IMR-90 (cell line): ENCODE data around the gene PDGFC. TPM values are rescaled to one million over a fixed set of nuclear protein-coding genes. Genes with fewer than 3 reads are reported as not detected.

Source experiments
- ATAC-seq: fragments of 200-7000 bp; cut with Tn5 transposase; 2 replicates; pipeline ENCODE4 v1.9.1; 2020; ENCODE audit warnings: low read depth, mild to moderate bottlenecking, moderate library complexity
- BruUV-seq: library from RNA; stranded (reverse); fragments of 400-500 nt; replicated peaks from 2 replicates; lab custom pipeline; 2021; lab: Mats Ljungman, UMichigan
- CTCF ChIA-PET: fragments of 300-600 bp; formaldehyde crosslinking; extraction: SDS; loops from one replicate; lab custom pipeline; 2021; ENCODE audit warnings: antibody characterized with exemption; lab: Yijun Ruan, JAX
- POLR2A ChIA-PET: fragments of 300-600 bp; sonication (Branson Sonifier 250); formaldehyde crosslinking; loops from one replicate; lab custom pipeline; 2022; ENCODE audit warnings: antibody characterized with exemption; ENCODE audit not compliant: unreplicated experiment; lab: Charles Lee
- DNase-seq: peaks from one replicate; pipeline ENCODE4 v3.0.0; 2013
- H2AFZ ChIP-seq: replicated peaks from 2 replicates; pipeline ENCODE3; 2013; ENCODE audit warnings: low read length, mild to moderate bottlenecking; ENCODE audit not compliant: poor library complexity
- H2AK5ac ChIP-seq: 2 replicates; pipeline ENCODE4 v1.6.1; 2013; ENCODE audit warnings: low read depth, low read length, inconsistent platforms
- H2AK9ac ChIP-seq: replicated peaks from 2 replicates; pipeline ENCODE3; 2013; ENCODE audit warnings: mild to moderate bottlenecking, low read depth, low read length, moderate library complexity; ENCODE audit not compliant: poor library complexity
- H2BK120ac ChIP-seq: 2 replicates; pipeline ENCODE4 v1.6.1; 2013; ENCODE audit warnings: low read depth, low read length, inconsistent platforms
- H2BK15ac ChIP-seq: 3 replicates; pipeline ENCODE4 v1.6.1; 2013; ENCODE audit warnings: low read depth, low read length, inconsistent platforms
- H2BK20ac ChIP-seq: 2 replicates; pipeline ENCODE4 v1.6.1; 2013; ENCODE audit warnings: low read depth, mild to moderate bottlenecking, inconsistent platforms, low read length, moderate library complexity
- H2BK5ac ChIP-seq: 2 replicates; pipeline ENCODE4 v1.6.1; 2013; ENCODE audit warnings: mild to moderate bottlenecking, low read depth, low read length, inconsistent platforms; ENCODE audit not compliant: poor library complexity, severe bottlenecking
- H3K14ac ChIP-seq: replicated peaks from 2 replicates; pipeline ENCODE4 v1.6.1; 2013; ENCODE audit warnings: low read depth, low read length, inconsistent platforms
- H3K18ac ChIP-seq: 2 replicates; pipeline ENCODE4 v1.6.1; 2013; ENCODE audit warnings: low read depth, low read length, control low read depth
- H3K23ac ChIP-seq: 2 replicates; pipeline ENCODE4 v1.6.1; 2013; ENCODE audit warnings: low read depth, low read length, inconsistent platforms
- H3K27ac ChIP-seq: 2 replicates; pipeline ENCODE4 v1.5.1; 2013; ENCODE audit warnings: mild to moderate bottlenecking, control low read depth, low read length; ENCODE audit not compliant: insufficient read depth
- H3K27me3 ChIP-seq: 2 replicates; pipeline ENCODE4 v1.6.1; 2013; ENCODE audit warnings: low read length; ENCODE audit not compliant: control insufficient read depth, insufficient read depth
- H3K36me3 ChIP-seq: 2 replicates; pipeline ENCODE4 v1.6.1; 2013; ENCODE audit warnings: low read length, mixed read lengths; ENCODE audit not compliant: control insufficient read depth, insufficient read depth
- H3K4ac ChIP-seq: 2 replicates; pipeline ENCODE4 v1.6.1; 2013; ENCODE audit warnings: low read depth, low read length, inconsistent platforms
- H3K4me1 ChIP-seq: 2 replicates; pipeline ENCODE4 v1.6.1; 2013; ENCODE audit warnings: low read length, mixed read lengths; ENCODE audit not compliant: control insufficient read depth, insufficient read depth
- H3K4me2 ChIP-seq: 2 replicates; pipeline ENCODE4 v1.6.1; 2013; ENCODE audit warnings: low read depth, mild to moderate bottlenecking, control low read depth, low read length, moderate library complexity
- H3K4me3 ChIP-seq: 2 replicates; pipeline ENCODE4 v1.5.1; 2013; ENCODE audit warnings: low read depth, mild to moderate bottlenecking, control low read depth, low read length, moderate library complexity; ENCODE audit not compliant: insufficient read depth
- H3K56ac ChIP-seq: 2 replicates; pipeline ENCODE4 v1.6.1; 2013; ENCODE audit warnings: low read length, inconsistent platforms; ENCODE audit not compliant: insufficient read depth; ENCODE audit errors: extremely low read depth
- H3K79me1 ChIP-seq, 2 experiments: 2 replicates each; pipeline ENCODE4 v1.6.1; 2013; ENCODE audit warnings: low read length in 2 of 2, inconsistent platforms in 1 of 2, low read depth in 1 of 2
- H3K9ac ChIP-seq: 2 replicates; pipeline ENCODE4 v1.6.1; 2013; ENCODE audit warnings: low read depth, low read length, control low read depth
- H3K9me1 ChIP-seq: 2 replicates; pipeline ENCODE4 v1.6.1; 2013; ENCODE audit warnings: low read length, inconsistent platforms; ENCODE audit not compliant: insufficient read depth
- H3K9me3 ChIP-seq: 2 replicates; pipeline ENCODE4 v1.6.1; 2013; ENCODE audit warnings: low read length; ENCODE audit not compliant: control insufficient read depth, insufficient read depth
- H4K20me1 ChIP-seq: 2 replicates; pipeline ENCODE4 v1.6.1; 2013; ENCODE audit warnings: low read length, inconsistent platforms; ENCODE audit not compliant: insufficient read depth
- H4K5ac ChIP-seq: 2 replicates; pipeline ENCODE4 v1.6.1; 2013; ENCODE audit warnings: mild to moderate bottlenecking, low read depth, low read length, control low read depth
- H4K8ac ChIP-seq, 2 experiments: 2 replicates each; pipeline ENCODE4 v1.6.1; 2013; ENCODE audit warnings: low read depth in 2 of 2, low read length in 2 of 2, control low read depth in 1 of 2, inconsistent platforms in 1 of 2
- H4K91ac ChIP-seq: 2 replicates; pipeline ENCODE4 v1.6.1; 2013; ENCODE audit warnings: low read depth, low read length, inconsistent platforms; ENCODE audit not compliant: insufficient read depth
- BHLHE40 ChIP-seq: fragments of 150-350 bp; IDR thresholded peaks from 2 replicates; pipeline ENCODE4 v1.6.1; 2016; ENCODE audit warnings: mild to moderate bottlenecking, low read depth, low read length
- CEBPB ChIP-seq: IDR thresholded peaks from 2 replicates; pipeline ENCODE4 v1.6.1; 2012; ENCODE audit warnings: low read depth, low read length, improper control_type of control experiment
- CHD1 ChIP-seq: IDR thresholded peaks from 2 replicates; pipeline ENCODE4 v1.6.1; 2012; ENCODE audit warnings: low read depth, low read length, improper control_type of control experiment
- CTCF ChIP-seq: conservative IDR thresholded peaks from 2 replicates; pipeline ENCODE4 v1.5.1; 2012; ENCODE audit warnings: mild to moderate bottlenecking, low read depth, low read length, improper control_type of control experiment
- ELK1 ChIP-seq: fragments of 150-350 bp; IDR thresholded peaks from 2 replicates; pipeline ENCODE4 v1.6.1; 2016; ENCODE audit warnings: low read depth, mild to moderate bottlenecking, low read length, moderate library complexity, borderline replicate concordance
- FOS ChIP-seq: fragments of 150-350 bp; IDR thresholded peaks from 2 replicates; pipeline ENCODE4 v1.6.1; 2016; ENCODE audit warnings: low read depth, low read length
- MAFK ChIP-seq: IDR thresholded peaks from 2 replicates; pipeline ENCODE4 v1.6.1; 2012; ENCODE audit warnings: low read depth, low read length, improper control_type of control experiment
- MAZ ChIP-seq: IDR thresholded peaks from 2 replicates; pipeline ENCODE4 v1.6.1; 2012; ENCODE audit warnings: low read depth, mild to moderate bottlenecking, low read length, improper control_type of control experiment, moderate library complexity, borderline replicate concordance
- MXI1 ChIP-seq: IDR thresholded peaks from 2 replicates; pipeline ENCODE4 v1.6.1; 2012; ENCODE audit warnings: low read depth, mild to moderate bottlenecking, low read length, moderate library complexity, borderline replicate concordance
- NFE2L2 ChIP-seq: fragments of 150-350 bp; IDR thresholded peaks from 2 replicates; pipeline ENCODE4 v1.6.1; 2016; ENCODE audit warnings: low read depth, mild to moderate bottlenecking, low read length
- POLR2A ChIP-seq: IDR thresholded peaks from 2 replicates; pipeline ENCODE4 v1.6.1; 2012; ENCODE audit warnings: mild to moderate bottlenecking, low read depth, low read length
- RAD21 ChIP-seq: IDR thresholded peaks from 2 replicates; pipeline ENCODE4 v1.6.1; 2012; ENCODE audit warnings: low read length, improper control_type of control experiment
- RCOR1 ChIP-seq: IDR thresholded peaks from 2 replicates; pipeline ENCODE4 v1.6.1; 2012; ENCODE audit warnings: mild to moderate bottlenecking, low read length, improper control_type of control experiment; ENCODE audit not compliant: insufficient replicate concordance
- RFX5 ChIP-seq: IDR thresholded peaks from 2 replicates; pipeline ENCODE4 v1.8.0; 2012; ENCODE audit warnings: low read depth, mild to moderate bottlenecking, low read length, moderate library complexity
- SMC3 ChIP-seq: fragments of 150-350 bp; IDR thresholded peaks from 2 replicates; pipeline ENCODE4 v1.6.1; 2016; ENCODE audit warnings: low read depth, mild to moderate bottlenecking, antibody characterized with exemption, low read length, moderate library complexity
- USF2 ChIP-seq: fragments of 150-350 bp; IDR thresholded peaks from 2 replicates; pipeline ENCODE4 v1.6.1; 2017; ENCODE audit warnings: mild to moderate bottlenecking, antibody characterized with exemption, low read length, low read depth
- WGBS, 2 experiments: methylation state at CpG; one replicate each; pipeline versions ENCODE4 v1.1.5 to v1.1.7; 2013; ENCODE audit warnings: missing lambda C conversion rate in 2 of 2; ENCODE audit not compliant: insufficient read length in 1 of 2; ENCODE audit errors: extremely low coverage in 2 of 2; 5-methylcytosine and 5-hydroxymethylcytosine counted together
- dilution Hi-C: fragments of 300-500 bp; cut with HindIII; formaldehyde crosslinking; loops from one replicate; pipeline ENCODE4 v1.14.3; 2018; ENCODE audit warnings: low sequenced_read_pairs; ENCODE audit not compliant: unreplicated experiment
- in situ Hi-C: fragments of 300-500 bp; cut with MboI; formaldehyde crosslinking; loops from 3 replicates; pipeline ENCODE4 v1.14.3; 2019; ENCODE audit warnings: low sequenced_read_pairs, inconsistent platforms, mixed read lengths
- intact Hi-C: fragments of 100-400 bp; cut with micrococcal nuclease; formaldehyde crosslinking; loops from 2 replicates; pipeline ENCODE4 v1.10.0; 2022
- polyA plus RNA-seq, 3 experiments: library from polyadenylated mRNA; depleted of rRNA; stranded (reverse); fragments of >200 nt; gene quantifications; 2 replicates each; pipeline ENCODE4 v1.2.3, GENCODE V29; 2012; ENCODE audit warnings: low replicate concordance in 1 of 3
- total RNA-seq: library from RNA; depleted of rRNA; stranded (reverse); fragments of >200 nt; gene quantifications from 2 replicates; pipeline ENCODE4 v1.2.3, GENCODE V29; 2012

Gene PDGFC
- total and polyA plus RNA-seq, 2 of the 4 experiments (the other 2 are of a cell fraction) = 19.8 to 90.7 TPM

- no peaks in the 10 kb centered on the region for H4K20me1 ChIP-seq
- dilution Hi-C loops (no loop called here), in situ Hi-C loops (no loop called here), intact Hi-C loops (no loop called here)
- no peak overlapping the region for H3K9ac ChIP-seq
- DNase-seq (peak; percentile 40), ATAC-seq (no peak)
- H2AFZ ChIP-seq = no peak overlapping the region
- H3K9me3 ChIP-seq = no peaks in the 10 kb centered on the region
- no peak overlapping the region for H4K5ac ChIP-seq
- no peak overlapping the region for H3K14ac ChIP-seq
- no peak overlapping the region for H2BK15ac ChIP-seq
- H2AK9ac ChIP-seq = no peak overlapping the region
- H2AK5ac ChIP-seq = no peak overlapping the region
- no peak overlapping the region for H2BK120ac ChIP-seq
- no peaks in the 10 kb centered on the region for H3K27me3 ChIP-seq
- no peak overlapping the region for H3K23ac ChIP-seq
- no TSS peak for BruUV-seq
- H3K4ac ChIP-seq = no peak overlapping the region
- H3K36me3 ChIP-seq = no peaks in the 10 kb centered on the region
- no peak overlapping the region for H2BK20ac ChIP-seq
- no peak overlapping the region for H3K18ac ChIP-seq
- no peak overlapping the region for H4K8ac ChIP-seq
- no peak overlapping the region for H3K4me2 ChIP-seq
- peaks cover 14% of the 10 kb centered on the region for H3K4me1 ChIP-seq
- H3K9me1 ChIP-seq = no peaks in the 10 kb centered on the region
- CTCF ChIA-PET = interaction anchor here (0.6 kb wide), 1 partner anchor 186 kb away, joined by 3 read pairs; no protein-coding TSS in a partner anchor
- WGBS, 2 experiments = no CpG with 5 or more reads among the region's 2 CpGs
- H2BK5ac ChIP-seq = no peak overlapping the region
- H3K27ac ChIP-seq = no peak overlapping the region
- POLR2A ChIA-PET = no interaction called here
- TF ChIP-seq POLR2A (no peak), MAZ (no peak), CHD1 (no peak), NFE2L2 (no peak), CEBPB (no peak), FOS (no peak), RFX5 (no peak), ELK1 (no peak), CTCF (no peak), RCOR1 (no peak), SMC3 (no peak), USF2 (no peak), RAD21 (no peak), MXI1 (no peak), MAFK (no peak), BHLHE40 (no peak)
- no peak overlapping the region for H3K56ac ChIP-seq
- no peak overlapping the region for H4K91ac ChIP-seq
- H3K79me1 ChIP-seq = peaks cover 11 to 19% of the 10 kb centered on the region in 2 experiments
- no peak overlapping the region for H3K4me3 ChIP-seq
Observed at GRCh38 chr4:156781852-156782251, 189.7 kb downstream of the PDGFC start.
